ENCODE measurements around the gene ARF5. TPM values are rescaled to one million over a fixed set of nuclear protein-coding genes. Genes with fewer than 3 reads are reported as not detected.

The ARF5 gene
- total RNA-seq, 1 donor from 2014 or later = 137 TPM

DNA sequence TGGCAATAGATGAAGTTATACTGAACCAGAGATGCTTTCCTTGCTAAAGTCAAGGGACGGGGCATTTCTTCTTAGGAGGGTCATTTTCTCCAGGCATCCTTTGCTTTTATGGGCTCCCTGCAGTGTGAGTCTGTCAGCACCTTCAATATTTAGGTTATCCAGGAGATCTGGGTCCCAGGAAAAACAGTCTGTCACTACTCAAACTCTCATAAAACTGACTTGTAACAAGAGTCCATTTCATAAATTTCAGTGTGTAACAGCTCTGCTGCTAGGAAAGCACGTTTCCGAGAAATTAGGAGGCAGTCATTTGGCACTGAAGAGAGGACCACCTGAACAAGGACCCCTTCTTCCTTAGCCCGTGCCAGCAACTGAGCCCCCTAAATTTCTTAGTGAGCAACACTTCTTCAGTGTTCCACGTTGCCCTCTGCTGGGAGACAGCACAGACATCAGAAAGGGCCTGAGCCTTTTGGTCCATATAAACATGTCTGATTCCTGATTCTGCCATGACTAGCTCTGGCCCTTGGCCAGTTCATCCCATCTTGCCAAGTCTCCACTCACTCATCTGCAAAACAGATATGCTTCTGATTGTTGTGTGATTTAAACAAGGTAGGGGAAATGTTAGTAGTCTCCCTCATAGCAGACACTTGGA, 10.1 kb upstream of the ARF5 start:
- peaks cover 14% of the 10 kb centered on the region for H3K36me3 Mint-ChIP-seq (ENCODE audit: low read depth)
- H3K4me3 Mint-ChIP-seq (ENCODE audit: unreplicated experiment) = no peak overlapping the region
- H3K27ac Mint-ChIP-seq (ENCODE audit: unreplicated experiment) = no peak overlapping the region
- TF ChIP-seq, protein P1, sequence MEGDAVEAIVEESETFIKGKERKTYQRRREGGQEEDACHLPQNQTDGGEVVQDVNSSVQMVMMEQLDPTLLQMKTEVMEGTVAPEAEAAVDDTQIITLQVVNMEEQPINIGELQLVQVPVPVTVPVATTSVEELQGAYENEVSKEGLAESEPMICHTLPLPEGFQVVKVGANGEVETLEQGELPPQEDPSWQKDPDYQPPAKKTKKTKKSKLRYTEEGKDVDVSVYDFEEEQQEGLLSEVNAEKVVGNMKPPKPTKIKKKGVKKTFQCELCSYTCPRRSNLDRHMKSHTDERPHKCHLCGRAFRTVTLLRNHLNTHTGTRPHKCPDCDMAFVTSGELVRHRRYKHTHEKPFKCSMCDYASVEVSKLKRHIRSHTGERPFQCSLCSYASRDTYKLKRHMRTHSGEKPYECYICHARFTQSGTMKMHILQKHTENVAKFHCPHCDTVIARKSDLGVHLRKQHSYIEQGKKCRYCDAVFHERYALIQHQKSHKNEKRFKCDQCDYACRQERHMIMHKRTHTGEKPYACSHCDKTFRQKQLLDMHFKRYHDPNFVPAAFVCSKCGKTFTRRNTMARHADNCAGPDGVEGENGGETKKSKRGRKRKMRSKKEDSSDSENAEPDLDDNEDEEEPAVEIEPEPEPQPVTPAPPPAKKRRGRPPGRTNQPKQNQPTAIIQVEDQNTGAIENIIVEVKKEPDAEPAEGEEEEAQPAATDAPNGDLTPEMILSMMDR (IDR thresholded peaks at IDR 0.05) = peak; percentile 37
- DNase-seq (ENCODE audit: low spot score) = no peak
- H3K4me1 Mint-ChIP-seq (ENCODE audit: low read depth) = peaks cover 31% of the 10 kb centered on the region
- no peaks in the 10 kb centered on the region for H3K27me3 Mint-ChIP-seq (ENCODE audit: low read depth)
- no peaks in the 10 kb centered on the region for H3K9me3 Mint-ChIP-seq (ENCODE audit: low read depth)

DNA sequence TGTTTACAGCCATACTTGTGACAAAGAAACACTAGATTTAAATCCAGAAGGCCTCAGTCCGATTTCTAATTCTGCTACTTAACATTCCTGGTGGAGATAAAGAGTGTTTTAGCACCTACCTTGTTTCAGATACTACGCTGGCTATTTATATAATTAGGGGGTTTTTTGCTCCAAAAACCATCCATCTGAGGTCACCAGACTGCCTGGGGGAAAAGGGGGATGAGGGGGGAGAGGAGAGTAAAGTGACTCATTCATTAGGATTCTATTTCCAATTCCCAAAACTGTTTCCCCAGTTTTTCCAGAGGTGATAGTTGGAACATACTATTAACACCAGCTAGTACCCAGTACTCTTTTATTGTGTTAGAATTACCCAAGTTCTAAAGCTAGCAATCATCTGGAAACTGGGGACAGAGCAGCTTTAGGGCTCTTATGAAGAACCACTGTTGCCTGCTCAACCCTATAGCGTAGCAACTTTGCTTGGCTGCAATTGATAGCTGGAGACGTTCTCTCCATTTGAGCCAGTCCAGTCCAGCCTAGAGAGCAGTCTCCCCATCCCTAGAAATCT, 9.4 kb upstream of the ARF5 start:
- H3K9me3 Mint-ChIP-seq (ENCODE audit: low read depth) = no peaks in the 10 kb centered on the region
- no peak overlapping the region for H3K4me3 Mint-ChIP-seq (ENCODE audit: unreplicated experiment)
- TF ChIP-seq, protein P1 (IDR thresholded peaks at IDR 0.05) = no peak
- peaks cover 37% of the 10 kb centered on the region for H3K4me1 Mint-ChIP-seq (ENCODE audit: low read depth)
- peaks cover 14% of the 10 kb centered on the region for H3K36me3 Mint-ChIP-seq (ENCODE audit: low read depth)
- no peaks in the 10 kb centered on the region for H3K27me3 Mint-ChIP-seq (ENCODE audit: low read depth)
- DNase-seq (ENCODE audit: low spot score) = no peak
- no peak overlapping the region for H3K27ac Mint-ChIP-seq (ENCODE audit: unreplicated experiment)

DNA sequence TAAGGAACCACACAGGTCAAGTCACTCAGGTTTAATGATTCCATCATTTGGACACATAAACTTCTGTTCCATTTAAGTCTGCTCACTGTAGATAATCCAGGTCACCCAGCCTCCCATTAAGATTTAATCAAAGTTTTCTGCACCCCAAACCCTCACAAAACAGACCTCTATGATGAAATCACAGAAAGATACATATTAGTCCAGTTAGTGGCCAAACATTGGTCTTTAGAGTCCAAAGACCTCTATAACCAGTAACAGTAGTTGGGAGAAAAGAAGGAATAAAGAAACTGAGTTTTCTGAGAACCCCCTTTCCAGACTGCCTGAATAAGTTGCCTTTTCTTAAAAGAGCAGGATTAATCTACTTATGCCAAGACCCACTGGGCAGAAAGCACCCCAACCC, 7.6 kb upstream of the ARF5 start:
- H3K36me3 Mint-ChIP-seq (ENCODE audit: low read depth) = peaks cover 13% of the 10 kb centered on the region
- no peak overlapping the region for H3K27ac Mint-ChIP-seq (ENCODE audit: unreplicated experiment)
- H3K4me3 Mint-ChIP-seq (ENCODE audit: unreplicated experiment) = no peak overlapping the region
- TF ChIP-seq, protein P1 (IDR thresholded peaks at IDR 0.05) = no peak
- DNase-seq (ENCODE audit: low spot score) = no peak
- H3K4me1 Mint-ChIP-seq (ENCODE audit: low read depth) = peaks cover 51% of the 10 kb centered on the region
- H3K27me3 Mint-ChIP-seq (ENCODE audit: low read depth) = no peaks in the 10 kb centered on the region
- no peaks in the 10 kb centered on the region for H3K9me3 Mint-ChIP-seq (ENCODE audit: low read depth)

DNA sequence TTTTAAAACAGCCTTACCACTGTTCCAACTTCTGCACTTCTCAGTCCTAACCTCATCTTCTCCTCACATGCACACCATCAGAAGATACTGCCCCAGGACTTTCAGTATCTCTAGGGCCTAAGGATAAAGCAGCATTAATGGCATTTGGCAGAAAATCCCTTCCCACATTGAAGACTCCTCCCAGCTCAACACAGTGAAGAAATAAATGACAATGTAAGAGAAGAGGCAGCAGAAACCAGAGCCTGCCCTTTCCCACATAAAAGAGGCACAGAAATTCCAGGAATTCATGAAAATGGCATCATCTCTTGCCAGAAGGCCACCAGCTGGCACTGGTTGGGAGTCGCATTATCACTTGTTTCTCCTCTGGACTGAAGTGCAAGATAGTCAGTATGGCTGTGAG, 6.5 kb upstream of the ARF5 start:
- Mint-ChIP-seq H3K27me3 (ENCODE audit: low read depth) (no peaks in the 10 kb centered on the region), H3K9me3 (ENCODE audit: low read depth) (no peaks in the 10 kb centered on the region), H3K4me1 (ENCODE audit: low read depth) (peaks cover 61% of the 10 kb centered on the region), H3K36me3 (ENCODE audit: low read depth) (peaks cover 13% of the 10 kb centered on the region), H3K27ac (ENCODE audit: unreplicated experiment) (no peak overlapping the region), H3K4me3 (ENCODE audit: unreplicated experiment) (no peak overlapping the region)
- DNase-seq (ENCODE audit: low spot score) = no peak
- TF ChIP-seq, protein P1 (IDR thresholded peaks at IDR 0.05) = no peak

DNA sequence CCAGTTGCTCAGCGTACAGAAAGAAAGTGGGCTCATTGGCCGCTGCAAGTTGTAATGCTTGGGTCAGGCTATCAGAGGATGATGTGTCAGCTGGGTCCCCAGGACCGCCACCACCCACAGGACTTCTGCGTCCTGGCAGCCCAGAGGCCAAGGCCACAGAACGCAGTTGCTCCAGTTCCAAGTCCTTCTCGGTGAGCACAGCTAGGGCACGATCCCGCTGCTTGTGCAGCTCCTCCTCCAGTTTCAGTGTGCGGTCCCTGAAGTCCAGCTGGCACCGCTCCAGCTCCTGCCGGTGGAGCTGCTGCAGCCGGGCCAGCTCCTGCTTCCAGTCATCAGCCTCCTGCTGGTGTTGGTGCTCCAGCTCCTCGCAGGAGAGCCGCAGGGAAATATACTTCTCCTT, 5.8 kb upstream of the ARF5 start:
- DNase-seq (ENCODE audit: low spot score) = no peak
- Mint-ChIP-seq H3K27me3 (ENCODE audit: low read depth) (no peaks in the 10 kb centered on the region), H3K9me3 (ENCODE audit: low read depth) (no peaks in the 10 kb centered on the region), H3K4me1 (ENCODE audit: low read depth) (peaks cover 61% of the 10 kb centered on the region), H3K36me3 (ENCODE audit: low read depth) (peaks cover 13% of the 10 kb centered on the region), H3K27ac (ENCODE audit: unreplicated experiment) (no peak overlapping the region), H3K4me3 (ENCODE audit: unreplicated experiment) (no peak overlapping the region)
- TF ChIP-seq, protein P1 (IDR thresholded peaks at IDR 0.05) = no peak

Data from chondrocyte (in vitro differentiated cells).